Measurements from ENCODE around the gene ASCL1.

The ASCL1 gene

DNA sequence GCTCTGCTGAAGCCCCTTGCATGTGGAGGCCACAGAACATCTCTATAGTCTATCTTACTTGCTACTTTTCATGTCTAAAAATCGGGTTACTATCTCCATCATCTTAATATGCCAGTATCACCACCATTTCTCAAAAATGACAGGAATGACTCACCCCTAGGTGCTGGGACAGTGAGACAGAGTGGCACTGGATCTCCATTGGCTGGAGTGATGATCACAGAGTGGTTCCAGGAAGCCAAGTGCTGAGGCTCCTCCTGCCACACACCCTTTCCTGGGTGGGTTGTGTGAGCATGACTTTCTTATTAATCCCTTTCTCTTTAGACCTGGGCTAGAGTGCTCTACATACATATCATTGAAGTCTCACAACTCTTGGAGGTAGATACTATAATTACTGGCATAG lies 3.3 kb upstream of the ASCL1 start:
- peaks cover 100% of the 10 kb centered on the region for H3K27me3 ChIP-seq (ENCODE audit: control insufficient read depth, insufficient read depth, low read length)
- H3K9ac ChIP-seq (ENCODE audit: low read length): no peak overlapping the region
- no peak overlapping the region for H3K27ac ChIP-seq (ENCODE audit: low read length)
- H3K4me3 ChIP-seq (ENCODE audit: low read length): no peak overlapping the region
- no peaks in the 10 kb centered on the region for H3K9me3 ChIP-seq (ENCODE audit: control insufficient read depth, low read depth, low read length)
- H3K4me1 ChIP-seq (ENCODE audit: control insufficient read depth, low read depth, low read length): peaks cover 13% of the 10 kb centered on the region
- H3K36me3 ChIP-seq (ENCODE audit: control insufficient read depth, low read depth, low read length): no peaks in the 10 kb centered on the region

- H3K4me3 ChIP-seq (ENCODE audit: low read length): peak overlapping the region; percentile 64
- no peaks in the 10 kb centered on the region for H3K9me3 ChIP-seq (ENCODE audit: control insufficient read depth, low read depth, low read length)
- H3K9ac ChIP-seq (ENCODE audit: low read length): no peak overlapping the region
- peaks cover 100% of the 10 kb centered on the region for H3K27me3 ChIP-seq (ENCODE audit: control insufficient read depth, insufficient read depth, low read length)
- peaks cover 16% of the 10 kb centered on the region for H3K4me1 ChIP-seq (ENCODE audit: control insufficient read depth, low read depth, low read length)
- no peak overlapping the region for H3K27ac ChIP-seq (ENCODE audit: low read length)
- no peaks in the 10 kb centered on the region for H3K36me3 ChIP-seq (ENCODE audit: control insufficient read depth, low read depth, low read length)
Measured at GRCh38 chr12:102955926-102956737, 1.3 kb upstream of the ASCL1 start.

GRCh38 chr12:102956738-102957327 lies 641 bp upstream of the ASCL1 start:
- Histone ChIP-seq H3K27me3 (ENCODE audit: control insufficient read depth, insufficient read depth, low read length) (peaks cover 100% of the 10 kb centered on the region), H3K4me3 (ENCODE audit: low read length) (peak overlapping the region; percentile 64), H3K27ac (ENCODE audit: low read length) (no peak overlapping the region), H3K36me3 (ENCODE audit: control insufficient read depth, low read depth, low read length) (no peaks in the 10 kb centered on the region), H3K9ac (ENCODE audit: low read length) (no peak overlapping the region), H3K4me1 (ENCODE audit: control insufficient read depth, low read depth, low read length) (peaks cover 21% of the 10 kb centered on the region), H3K9me3 (ENCODE audit: control insufficient read depth, low read depth, low read length) (no peaks in the 10 kb centered on the region)

DNA sequence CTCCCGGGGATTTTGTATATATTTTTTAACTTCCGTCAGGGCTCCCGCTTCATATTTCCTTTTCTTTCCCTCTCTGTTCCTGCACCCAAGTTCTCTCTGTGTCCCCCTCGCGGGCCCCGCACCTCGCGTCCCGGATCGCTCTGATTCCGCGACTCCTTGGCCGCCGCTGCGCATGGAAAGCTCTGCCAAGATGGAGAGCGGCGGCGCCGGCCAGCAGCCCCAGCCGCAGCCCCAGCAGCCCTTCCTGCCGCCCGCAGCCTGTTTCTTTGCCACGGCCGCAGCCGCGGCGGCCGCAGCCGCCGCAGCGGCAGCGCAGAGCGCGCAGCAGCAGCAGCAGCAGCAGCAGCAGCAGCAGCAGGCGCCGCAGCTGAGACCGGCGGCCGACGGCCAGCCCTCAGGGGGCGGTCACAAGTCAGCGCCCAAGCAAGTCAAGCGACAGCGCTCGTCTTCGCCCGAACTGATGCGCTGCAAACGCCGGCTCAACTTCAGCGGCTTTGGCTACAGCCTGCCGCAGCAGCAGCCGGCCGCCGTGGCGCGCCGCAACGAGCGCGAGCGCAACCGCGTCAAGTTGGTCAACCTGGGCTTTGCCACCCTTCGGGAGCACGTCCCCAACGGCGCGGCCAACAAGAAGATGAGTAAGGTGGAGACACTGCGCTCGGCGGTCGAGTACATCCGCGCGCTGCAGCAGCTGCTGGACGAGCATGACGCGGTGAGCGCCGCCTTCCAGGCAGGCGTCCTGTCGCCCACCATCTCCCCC lies 777 bp downstream of the ASCL1 start:
- H3K4me3 ChIP-seq (ENCODE audit: low read length): peak overlapping the region; percentile 64
- H3K4me1 ChIP-seq (ENCODE audit: control insufficient read depth, low read depth, low read length): peaks cover 27% of the 10 kb centered on the region

DNA sequence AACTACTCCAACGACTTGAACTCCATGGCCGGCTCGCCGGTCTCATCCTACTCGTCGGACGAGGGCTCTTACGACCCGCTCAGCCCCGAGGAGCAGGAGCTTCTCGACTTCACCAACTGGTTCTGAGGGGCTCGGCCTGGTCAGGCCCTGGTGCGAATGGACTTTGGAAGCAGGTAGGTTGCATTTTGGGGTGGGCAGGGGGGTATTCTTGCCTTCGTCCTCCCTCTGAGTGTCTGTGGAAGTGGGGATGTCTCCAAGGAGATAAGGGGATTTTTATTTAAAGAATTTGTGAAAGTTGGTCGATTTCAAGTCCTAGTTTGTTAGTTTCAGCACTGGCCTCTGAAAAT lies 1.3 kb downstream of the ASCL1 start:
- peaks cover 27% of the 10 kb centered on the region for H3K4me1 ChIP-seq (ENCODE audit: control insufficient read depth, low read depth, low read length)
- H3K9ac ChIP-seq (ENCODE audit: low read length): no peak overlapping the region
- peaks cover 100% of the 10 kb centered on the region for H3K27me3 ChIP-seq (ENCODE audit: control insufficient read depth, insufficient read depth, low read length)
- H3K4me3 ChIP-seq (ENCODE audit: low read length): peak overlapping the region; percentile 64
- no peaks in the 10 kb centered on the region for H3K36me3 ChIP-seq (ENCODE audit: control insufficient read depth, low read depth, low read length)
- no peak overlapping the region for H3K27ac ChIP-seq (ENCODE audit: low read length)
- peaks cover 5% of the 10 kb centered on the region for H3K9me3 ChIP-seq (ENCODE audit: control insufficient read depth, low read depth, low read length)

More for the DNA sequence above, 777 bp downstream of the ASCL1 start:
- no peaks in the 10 kb centered on the region for H3K36me3 ChIP-seq (ENCODE audit: control insufficient read depth, low read depth, low read length)
- H3K9ac ChIP-seq (ENCODE audit: low read length): no peak overlapping the region
- H3K27ac ChIP-seq (ENCODE audit: low read length): no peak overlapping the region
- peaks cover 100% of the 10 kb centered on the region for H3K27me3 ChIP-seq (ENCODE audit: control insufficient read depth, insufficient read depth, low read length)
- H3K9me3 ChIP-seq (ENCODE audit: control insufficient read depth, low read depth, low read length): no peaks in the 10 kb centered on the region

GRCh38 chr12:102959391-102959790 lies 1.9 kb downstream of the ASCL1 start:
- Histone ChIP-seq H3K9me3 (ENCODE audit: control insufficient read depth, low read depth, low read length) (peaks cover 10% of the 10 kb centered on the region), H3K36me3 (ENCODE audit: control insufficient read depth, low read depth, low read length) (no peaks in the 10 kb centered on the region), H3K4me3 (ENCODE audit: low read length) (peak overlapping the region; percentile 64), H3K27ac (ENCODE audit: low read length) (no peak overlapping the region), H3K9ac (ENCODE audit: low read length) (no peak overlapping the region), H3K4me1 (ENCODE audit: control insufficient read depth, low read depth, low read length) (peaks cover 28% of the 10 kb centered on the region), H3K27me3 (ENCODE audit: control insufficient read depth, insufficient read depth, low read length) (peaks cover 100% of the 10 kb centered on the region)

DNA sequence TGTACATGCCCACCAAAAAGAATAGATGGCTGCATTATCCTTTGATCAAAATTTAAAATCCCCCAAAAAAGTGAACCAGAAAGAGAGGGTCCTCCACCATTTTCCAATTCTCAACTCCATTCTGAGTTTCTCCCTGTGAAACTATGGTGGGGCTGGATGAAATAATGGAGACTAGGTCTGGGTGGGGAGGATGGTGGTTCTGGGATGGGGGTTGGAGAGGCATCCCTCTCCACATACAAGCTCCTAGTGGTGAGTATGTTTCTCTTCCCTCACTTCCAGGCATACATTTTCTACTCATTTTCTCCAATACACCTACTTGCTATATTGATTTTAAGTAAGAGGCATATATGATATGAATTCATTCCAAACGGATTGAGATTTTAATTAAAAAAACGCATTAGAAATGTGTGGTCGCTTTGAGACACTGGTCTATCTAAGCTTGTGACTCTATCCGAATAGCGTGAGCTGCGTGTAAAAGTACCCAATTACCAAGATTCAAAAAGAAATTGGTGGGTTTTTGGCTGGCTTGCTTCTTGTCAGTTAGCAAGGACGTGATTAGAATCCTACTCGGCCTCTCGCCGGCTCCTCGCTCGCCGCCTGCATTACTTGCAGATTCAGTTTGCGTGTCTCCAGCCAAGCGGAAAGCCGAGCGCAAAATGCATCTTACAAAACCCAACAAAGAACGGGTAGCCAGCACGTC lies 3.4 kb downstream of the ASCL1 start:
- Histone ChIP-seq H3K27me3 (ENCODE audit: control insufficient read depth, insufficient read depth, low read length) (peaks cover 100% of the 10 kb centered on the region), H3K27ac (ENCODE audit: low read length) (no peak overlapping the region)

DNA sequence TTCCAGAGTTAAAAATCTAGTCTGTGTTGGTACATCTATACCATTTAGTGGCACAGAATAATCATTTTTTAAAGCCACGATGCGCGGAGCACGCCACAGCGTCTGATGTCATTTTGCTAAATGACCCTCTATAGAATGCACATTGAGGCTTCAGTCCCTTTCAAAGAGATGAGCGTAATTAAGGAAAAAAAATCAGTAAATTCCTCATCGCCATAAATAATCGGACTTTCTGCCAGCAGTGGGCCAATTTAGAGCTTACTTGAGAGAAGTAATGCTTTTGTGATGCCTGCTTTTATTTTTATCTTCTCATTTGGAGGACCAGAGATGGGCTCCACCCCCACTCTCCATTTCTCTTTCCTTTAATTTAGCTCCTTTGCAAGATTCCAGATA lies 4.0 kb downstream of the ASCL1 start:
- peaks cover 100% of the 10 kb centered on the region for H3K27me3 ChIP-seq (ENCODE audit: control insufficient read depth, insufficient read depth, low read length)

More for the DNA sequence above, 3.4 kb downstream of the ASCL1 start:
- H3K9ac ChIP-seq (ENCODE audit: low read length): no peak overlapping the region
- H3K4me3 ChIP-seq (ENCODE audit: low read length): peak overlapping the region; percentile 8
- H3K4me1 ChIP-seq (ENCODE audit: control insufficient read depth, low read depth, low read length): peaks cover 36% of the 10 kb centered on the region
- H3K36me3 ChIP-seq (ENCODE audit: control insufficient read depth, low read depth, low read length): no peaks in the 10 kb centered on the region
- peaks cover 10% of the 10 kb centered on the region for H3K9me3 ChIP-seq (ENCODE audit: control insufficient read depth, low read depth, low read length)

GRCh38 chr12:102962532-102962931 lies 5.1 kb downstream of the ASCL1 start:
- no peak overlapping the region for H3K27ac ChIP-seq (ENCODE audit: low read length)
- H3K9ac ChIP-seq (ENCODE audit: low read length): no peak overlapping the region
- H3K4me1 ChIP-seq (ENCODE audit: control insufficient read depth, low read depth, low read length): peaks cover 44% of the 10 kb centered on the region
- H3K36me3 ChIP-seq (ENCODE audit: control insufficient read depth, low read depth, low read length): no peaks in the 10 kb centered on the region
- peaks cover 100% of the 10 kb centered on the region for H3K27me3 ChIP-seq (ENCODE audit: control insufficient read depth, insufficient read depth, low read length)
- peak overlapping the region; percentile 22 for H3K4me3 ChIP-seq (ENCODE audit: low read length)
- peaks cover 10% of the 10 kb centered on the region for H3K9me3 ChIP-seq (ENCODE audit: control insufficient read depth, low read depth, low read length)

More for the DNA sequence above, 4.0 kb downstream of the ASCL1 start:
- Histone ChIP-seq H3K36me3 (ENCODE audit: control insufficient read depth, low read depth, low read length) (no peaks in the 10 kb centered on the region), H3K4me3 (ENCODE audit: low read length) (peak overlapping the region; percentile 8), H3K27ac (ENCODE audit: low read length) (no peak overlapping the region), H3K9me3 (ENCODE audit: control insufficient read depth, low read depth, low read length) (peaks cover 10% of the 10 kb centered on the region), H3K9ac (ENCODE audit: low read length) (no peak overlapping the region), H3K4me1 (ENCODE audit: control insufficient read depth, low read depth, low read length) (peaks cover 40% of the 10 kb centered on the region)

GRCh38 chr12:102962986-102963385 lies 5.5 kb downstream of the ASCL1 start:
- Histone ChIP-seq H3K27me3 (ENCODE audit: control insufficient read depth, insufficient read depth, low read length) (peaks cover 100% of the 10 kb centered on the region), H3K4me1 (ENCODE audit: control insufficient read depth, low read depth, low read length) (peaks cover 44% of the 10 kb centered on the region), H3K9ac (ENCODE audit: low read length) (no peak overlapping the region), H3K4me3 (ENCODE audit: low read length) (peak overlapping the region; percentile 22), H3K27ac (ENCODE audit: low read length) (no peak overlapping the region), H3K36me3 (ENCODE audit: control insufficient read depth, low read depth, low read length) (no peaks in the 10 kb centered on the region), H3K9me3 (ENCODE audit: control insufficient read depth, low read depth, low read length) (peaks cover 10% of the 10 kb centered on the region)

DNA sequence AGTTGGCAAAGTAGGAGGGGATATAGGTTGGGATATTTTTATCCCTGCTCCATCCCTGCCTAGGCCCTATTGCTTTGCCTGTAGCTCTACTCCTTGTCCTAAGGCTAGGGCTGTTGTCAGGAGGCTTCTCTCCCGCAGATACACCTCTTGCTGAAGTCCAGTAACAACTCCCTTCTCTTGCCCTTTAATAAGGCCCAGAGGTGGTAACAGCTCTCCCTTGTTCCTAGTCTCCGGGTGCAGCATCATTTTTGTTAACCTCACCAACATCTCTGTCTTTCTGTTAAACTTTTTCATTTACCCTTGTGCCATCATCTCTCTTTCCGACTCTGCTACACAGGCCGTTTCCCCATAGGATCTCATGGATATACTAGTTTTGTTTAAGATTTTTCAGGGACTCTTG lies 6.3 kb downstream of the ASCL1 start:
- peaks cover 10% of the 10 kb centered on the region for H3K9me3 ChIP-seq (ENCODE audit: control insufficient read depth, low read depth, low read length)
- H3K27me3 ChIP-seq (ENCODE audit: control insufficient read depth, insufficient read depth, low read length): peaks cover 100% of the 10 kb centered on the region
- H3K9ac ChIP-seq (ENCODE audit: low read length): no peak overlapping the region
- H3K4me3 ChIP-seq (ENCODE audit: low read length): no peak overlapping the region
- H3K36me3 ChIP-seq (ENCODE audit: control insufficient read depth, low read depth, low read length): no peaks in the 10 kb centered on the region
- peaks cover 42% of the 10 kb centered on the region for H3K4me1 ChIP-seq (ENCODE audit: control insufficient read depth, low read depth, low read length)
- H3K27ac ChIP-seq (ENCODE audit: low read length): no peak overlapping the region
